Activated CD8-positive, alpha-beta memory T cell treated with anti-CD3 and anti-CD28 coated beads, Interleukin-2, amount 50 U/mL, for 1 hour (primary cell): ENCODE data around the gene NINJ2.

Experiments
- DNase-seq: peaks from one replicate; pipeline ENCODE4 v3.0.0-alpha.2; 2020; ENCODE audit errors: extremely low read depth

Gene NINJ2

DNA sequence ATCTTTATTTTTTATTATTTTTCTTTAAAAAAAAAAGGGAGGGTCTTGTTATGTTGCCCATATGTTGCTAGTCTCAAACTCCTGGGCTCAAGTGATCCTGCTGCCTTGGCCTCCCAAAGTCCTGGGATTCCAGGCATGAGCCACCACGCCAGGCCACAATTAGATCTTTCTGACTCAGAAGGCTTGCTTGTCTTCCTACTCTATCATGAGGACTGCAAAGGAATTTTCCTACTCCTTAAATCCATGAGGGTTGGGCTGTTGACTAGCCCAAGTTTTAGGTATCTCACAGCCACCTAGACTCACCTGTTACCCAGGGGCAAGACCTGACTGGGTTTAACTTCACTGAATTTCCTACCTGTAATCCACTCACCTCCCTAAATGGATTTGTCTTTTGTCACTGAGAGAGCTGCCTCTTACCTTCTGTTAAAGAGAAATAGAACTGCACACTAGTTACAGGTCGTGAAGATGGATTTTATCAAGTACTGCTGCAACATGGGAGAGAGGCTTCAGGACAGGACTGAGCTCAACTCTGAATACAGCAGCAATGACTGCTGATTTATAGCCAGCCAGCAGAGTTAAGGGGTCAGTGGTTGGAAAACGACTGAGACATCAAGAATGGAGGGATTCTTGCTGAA, 131.2 kb downstream of the NINJ2 start:
- DNase-seq: no peak

GRCh38 chr12:530821-531220, 132.4 kb downstream of the NINJ2 start:
- DNase-seq: no peak

DNA sequence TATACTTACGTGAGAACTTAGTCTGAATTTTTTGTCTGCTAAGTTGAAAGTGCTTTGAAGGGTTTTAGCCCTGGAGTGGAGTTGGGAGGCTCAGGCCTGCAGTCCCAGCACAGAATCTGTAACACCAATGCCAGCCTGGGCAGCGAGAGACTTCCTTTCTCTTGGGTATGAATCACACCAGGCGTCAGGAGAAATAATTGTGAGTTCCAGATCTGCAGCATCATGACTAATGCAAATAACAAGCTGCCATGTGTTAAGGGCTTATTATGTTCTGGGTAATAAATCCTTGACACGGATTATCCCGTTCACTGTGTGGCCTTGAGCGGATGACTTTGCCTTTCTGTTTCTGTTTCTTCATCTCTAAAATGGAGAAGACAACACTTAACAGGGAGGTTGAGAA, 132.9 kb downstream of the NINJ2 start:
- no peak for DNase-seq

DNA sequence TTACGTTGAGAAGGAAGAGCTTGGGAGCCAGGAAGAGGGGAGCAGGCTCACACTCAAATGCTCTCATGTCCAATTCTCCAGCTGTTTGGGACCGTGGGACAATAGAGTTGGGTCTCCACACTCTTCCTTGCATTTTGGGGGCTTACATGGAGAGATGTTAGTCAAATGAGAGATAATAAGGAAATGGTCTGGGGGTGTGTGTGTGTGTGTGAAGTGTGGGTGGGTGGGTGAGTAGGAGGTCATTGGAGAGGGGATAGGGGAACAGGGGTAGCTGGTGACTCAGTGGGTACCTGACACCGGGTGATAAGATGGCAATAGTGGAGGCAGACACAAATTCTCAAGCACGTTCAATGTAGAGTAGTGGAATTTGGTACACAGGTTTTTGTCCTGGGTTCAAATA, 135.5 kb downstream of the NINJ2 start:
- no peak for DNase-seq

DNA sequence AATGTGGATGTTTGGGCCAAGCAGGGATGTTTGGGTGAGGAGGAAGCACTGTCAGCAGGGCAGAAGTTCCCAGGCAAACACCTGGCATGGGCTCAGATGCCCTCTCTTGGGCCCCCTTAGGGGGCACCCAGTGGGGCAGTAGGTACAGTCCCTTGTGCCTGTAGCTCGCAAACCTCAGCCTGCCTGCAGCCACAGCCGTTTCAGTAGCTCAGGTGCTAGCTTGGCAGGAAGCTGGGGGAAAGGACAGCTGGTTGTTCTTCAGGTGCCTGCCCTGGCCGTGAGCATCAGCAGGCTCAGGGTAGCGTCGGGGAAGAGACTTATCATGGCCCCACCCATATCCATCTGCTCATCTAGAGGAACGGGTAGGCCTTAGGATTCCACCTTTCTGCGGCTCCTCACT, 136.0 kb downstream of the NINJ2 start:
- DNase-seq: no peak

- DNase-seq: no peak
These were observed 137.2 kb downstream of the NINJ2 start for GRCh38 chr12:526089-526488.

DNA sequence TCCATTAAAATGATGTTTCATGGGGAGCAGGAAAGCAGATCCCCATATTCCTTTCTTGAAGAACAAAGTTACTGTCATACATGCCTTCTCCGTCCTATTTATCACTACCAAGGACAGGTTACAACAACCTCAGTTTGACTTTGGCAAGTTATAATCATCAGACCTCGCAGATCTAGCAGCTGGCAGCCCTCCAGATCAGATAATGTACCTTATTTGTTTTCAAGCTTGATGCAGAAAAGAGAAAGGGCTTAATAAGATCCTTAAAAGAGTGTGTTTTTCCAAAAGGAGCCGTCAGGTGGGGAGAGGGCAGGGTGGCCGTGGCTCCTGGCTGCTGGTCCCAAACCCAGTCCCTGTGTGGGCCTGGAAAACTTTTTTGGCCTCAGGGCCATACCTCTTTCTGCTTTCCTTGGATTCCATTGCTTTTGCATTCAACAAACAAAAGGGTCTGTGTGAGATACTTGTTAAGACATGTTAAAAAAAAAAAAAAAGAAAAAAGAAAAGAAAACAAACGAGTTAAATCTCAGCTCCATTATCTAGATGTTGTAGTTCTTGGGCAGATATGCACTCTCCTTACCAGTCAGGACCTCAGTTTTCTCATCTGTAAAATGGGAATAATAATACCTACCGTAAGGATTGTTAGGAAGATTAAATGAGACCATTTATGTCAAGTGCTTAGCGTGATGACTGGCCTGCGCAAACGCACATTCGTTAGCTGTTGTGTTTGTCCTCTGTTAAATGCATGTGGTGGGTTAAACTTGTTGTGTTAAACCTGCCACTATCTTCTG, 138.9 kb downstream of the NINJ2 start:
- no peak for DNase-seq

GRCh38 chr12:522692-523378, 140.4 kb downstream of the NINJ2 start:
- no peak for DNase-seq

DNA sequence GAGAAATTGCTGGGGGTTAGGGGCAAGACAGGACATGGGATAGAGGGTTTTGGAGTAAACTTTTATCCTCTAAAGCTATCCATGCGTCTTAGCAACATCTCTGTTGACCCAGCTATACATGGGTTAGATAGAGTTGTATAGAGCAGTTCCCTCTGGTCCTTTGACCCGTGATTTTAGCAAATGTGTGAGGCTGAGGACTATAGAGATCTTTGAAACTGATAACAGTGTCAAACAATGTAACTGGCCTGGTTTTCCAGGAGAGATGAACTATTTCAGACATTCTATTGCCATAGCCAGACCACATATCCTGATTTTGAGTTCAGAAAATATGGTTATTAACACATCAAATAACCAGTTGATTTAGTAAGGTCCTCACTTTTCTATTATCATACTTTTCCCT, 143.1 kb downstream of the NINJ2 start:
- no peak for DNase-seq

DNA sequence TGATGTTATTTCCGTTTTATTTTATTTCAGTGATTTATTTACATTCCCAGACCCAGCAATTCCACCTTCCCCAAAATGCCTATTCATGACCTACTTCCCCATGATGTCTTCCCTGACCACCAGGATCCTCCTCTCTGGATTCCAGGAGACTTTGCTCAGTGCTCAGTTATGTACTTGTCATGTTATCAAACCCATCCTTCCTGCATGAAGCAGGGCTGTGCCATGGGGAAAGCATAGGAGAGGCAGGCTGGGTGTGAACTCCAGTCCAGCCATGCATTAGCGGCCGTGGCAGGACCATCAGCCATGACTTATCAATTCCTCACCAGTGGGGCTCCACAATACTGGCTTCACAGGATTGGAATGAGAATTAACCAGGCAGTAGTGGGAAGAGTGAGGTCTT, 145.7 kb downstream of the NINJ2 start:
- no peak for DNase-seq
